Vagina (tissue), 2 donors: ENCODE data around the gene DENND1A. TPM values are rescaled to one million over a fixed set of nuclear protein-coding genes. Genes with fewer than 3 reads are reported as not detected.

Source experiments
- DNase-seq, 2 donors: peaks; one replicate each; pipeline ENCODE4 v3.0.0-alpha.2; 2017; ENCODE audit errors: extremely low spot score in 2 of 2
- H3K27ac ChIP-seq: fragments of 200-600 bp; sonication (generic); one replicate; pipeline ENCODE4 v1.5.1; 2019
- H3K27me3 ChIP-seq: fragments of 200-600 bp; sonication (generic); one replicate; pipeline ENCODE4 v1.5.1; 2019
- H3K36me3 ChIP-seq, 2 donors: fragments of 200-600 bp; sonication (generic); one replicate each; pipeline ENCODE4 v1.5.1; 2017 to 2019
- H3K4me1 ChIP-seq: fragments of 200-600 bp; sonication (generic); one replicate; pipeline ENCODE4 v1.5.1; 2019
- H3K4me3 ChIP-seq, 2 donors: fragments of 200-600 bp; sonication (generic); 1 replicate in 1 of 2; 2 replicates in 1 of 2; pipeline ENCODE4 v1.5.1; 2016 to 2019
- H3K9me3 ChIP-seq: fragments of 200-600 bp; sonication (generic); one replicate; pipeline ENCODE4 v1.5.1; 2019
- POLR2A ChIP-seq, 2 donors: fragments of 450-650 bp; IDR thresholded peaks; one replicate each; pipeline ENCODE4 v1.6.1; 2017; ENCODE audit warnings: antibody characterized with exemption in 2 of 2, mild to moderate bottlenecking in 2 of 2, moderate library complexity in 2 of 2
- POLR2AphosphoS5 ChIP-seq, 2 donors: sonication (generic); formaldehyde crosslinking; IDR thresholded peaks; one replicate each; pipeline ENCODE4 v1.9.0; 2017; ENCODE audit warnings: antibody characterized with exemption in 2 of 2, mild to moderate bottlenecking in 2 of 2, low read depth in 1 of 2; ENCODE audit not compliant: insufficient read depth in 1 of 2
- intact Hi-C: fragments of 100-400 bp; cut with DNase I; formaldehyde crosslinking; loops from one replicate; pipeline ENCODE4 v1.15.1; 2023
- total RNA-seq: library from RNA; depleted of rRNA; stranded (reverse); fragments of >200 nt; gene quantifications from one replicate; pipeline ENCODE4 v1.2.3, GENCODE V29; 2016
- TF ChIP-seq, protein P1 (sequence below), 3 experiments: fragments of 450-650 bp in 2 of 3; fragments of 200-600 bp in 1 of 3; sonication (generic) in 1 of 3; IDR thresholded peaks; one replicate each; pipeline ENCODE4 v1.5.1; 2017 to 2019; ENCODE audit warnings: antibody characterized with exemption in 3 of 3, mild to moderate bottlenecking in 2 of 3, moderate library complexity in 2 of 3

The DENND1A gene
- total RNA-seq, 1 donor from 2014 or later = 20.4 TPM

DNA sequence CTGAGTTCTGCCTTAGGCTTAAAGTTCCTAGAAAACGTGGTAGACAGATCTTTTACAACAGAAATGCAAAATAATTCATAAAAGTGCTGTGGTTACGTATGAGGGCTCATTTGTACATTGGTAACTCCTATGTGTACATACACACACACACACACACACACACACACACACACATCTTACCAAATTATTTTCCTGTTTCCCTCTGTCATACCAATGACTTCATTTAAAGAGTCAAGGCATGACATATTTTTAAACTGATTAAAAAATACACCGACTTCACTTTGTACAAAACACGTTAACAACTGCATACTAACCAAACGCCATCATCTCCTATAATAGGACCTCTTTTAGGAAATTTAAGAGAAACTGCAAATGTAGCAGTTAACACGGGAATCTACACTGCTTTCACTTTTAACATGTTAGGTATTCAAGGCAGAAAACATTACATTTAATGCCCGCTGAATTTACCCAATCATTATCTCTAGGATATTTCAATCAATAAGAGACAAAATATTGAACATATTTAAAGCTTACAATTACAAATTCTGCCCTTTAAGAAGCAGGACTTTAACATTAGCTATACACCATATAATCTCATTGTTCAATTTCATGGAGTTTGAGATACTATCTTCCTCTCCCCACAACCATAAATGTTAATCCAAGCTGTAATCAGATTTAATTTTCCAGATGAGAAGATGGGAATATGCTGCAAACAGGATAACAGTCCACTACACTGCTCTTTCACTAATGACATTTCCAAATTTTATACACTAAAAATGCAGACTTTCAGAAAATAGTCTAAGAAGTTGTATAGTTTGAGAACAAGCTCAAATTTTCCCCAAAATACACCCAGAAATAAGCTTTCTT lies 133.1 kb downstream of the DENND1A start:
- Histone ChIP-seq H3K9me3 (no peaks in the 10 kb centered on the region), H3K4me3 (no peak overlapping the region), H3K36me3 (no peaks in the 10 kb centered on the region), H3K27me3 (no peaks in the 10 kb centered on the region), H3K4me1 (peaks cover 9% of the 10 kb centered on the region), H3K27ac (no peak overlapping the region)
- no peak for TF ChIP-seq POLR2AphosphoS5 (IDR thresholded peaks at IDR 0.05; ENCODE audit: insufficient read depth in 1 of 2, low read depth in 1 of 2)
- TF ChIP-seq POLR2A (IDR thresholded peaks at IDR 0.05) = no peak
- TF ChIP-seq, protein P1, sequence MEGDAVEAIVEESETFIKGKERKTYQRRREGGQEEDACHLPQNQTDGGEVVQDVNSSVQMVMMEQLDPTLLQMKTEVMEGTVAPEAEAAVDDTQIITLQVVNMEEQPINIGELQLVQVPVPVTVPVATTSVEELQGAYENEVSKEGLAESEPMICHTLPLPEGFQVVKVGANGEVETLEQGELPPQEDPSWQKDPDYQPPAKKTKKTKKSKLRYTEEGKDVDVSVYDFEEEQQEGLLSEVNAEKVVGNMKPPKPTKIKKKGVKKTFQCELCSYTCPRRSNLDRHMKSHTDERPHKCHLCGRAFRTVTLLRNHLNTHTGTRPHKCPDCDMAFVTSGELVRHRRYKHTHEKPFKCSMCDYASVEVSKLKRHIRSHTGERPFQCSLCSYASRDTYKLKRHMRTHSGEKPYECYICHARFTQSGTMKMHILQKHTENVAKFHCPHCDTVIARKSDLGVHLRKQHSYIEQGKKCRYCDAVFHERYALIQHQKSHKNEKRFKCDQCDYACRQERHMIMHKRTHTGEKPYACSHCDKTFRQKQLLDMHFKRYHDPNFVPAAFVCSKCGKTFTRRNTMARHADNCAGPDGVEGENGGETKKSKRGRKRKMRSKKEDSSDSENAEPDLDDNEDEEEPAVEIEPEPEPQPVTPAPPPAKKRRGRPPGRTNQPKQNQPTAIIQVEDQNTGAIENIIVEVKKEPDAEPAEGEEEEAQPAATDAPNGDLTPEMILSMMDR (IDR thresholded peaks at IDR 0.05) = no peak
- intact Hi-C loops = no loop called here
- no peak for DNase-seq

DNA sequence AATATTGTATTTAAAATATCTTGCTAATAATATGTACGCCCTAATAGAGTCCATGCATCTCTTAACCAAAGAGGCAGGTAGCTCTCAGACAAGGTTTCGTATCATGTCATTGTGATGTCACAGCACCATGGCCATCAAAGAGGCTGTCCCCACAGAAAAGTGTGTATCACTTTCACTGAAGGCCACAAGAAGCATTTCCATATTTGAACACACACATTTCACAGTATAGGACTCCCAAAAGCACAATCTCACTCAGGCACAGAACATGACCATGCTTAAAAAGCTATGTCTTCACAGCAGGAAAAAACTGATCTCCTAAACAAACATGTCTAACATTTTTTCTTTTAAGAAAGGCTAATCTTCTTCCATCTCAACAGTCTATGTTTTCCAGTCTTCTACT lies 133.8 kb downstream of the DENND1A start:
- Histone ChIP-seq H3K4me3 (no peak overlapping the region), H3K27ac (no peak overlapping the region), H3K27me3 (no peaks in the 10 kb centered on the region), H3K4me1 (peaks cover 9% of the 10 kb centered on the region), H3K9me3 (no peaks in the 10 kb centered on the region), H3K36me3 (no peaks in the 10 kb centered on the region)
- TF ChIP-seq, protein P1 (IDR thresholded peaks at IDR 0.05) = no peak
- TF ChIP-seq POLR2A (IDR thresholded peaks at IDR 0.05) (no peak), POLR2AphosphoS5 (IDR thresholded peaks at IDR 0.05; ENCODE audit: insufficient read depth in 1 of 2, low read depth in 1 of 2) (no peak)
- DNase-seq = no peak
- intact Hi-C loops = no loop called here

DNA sequence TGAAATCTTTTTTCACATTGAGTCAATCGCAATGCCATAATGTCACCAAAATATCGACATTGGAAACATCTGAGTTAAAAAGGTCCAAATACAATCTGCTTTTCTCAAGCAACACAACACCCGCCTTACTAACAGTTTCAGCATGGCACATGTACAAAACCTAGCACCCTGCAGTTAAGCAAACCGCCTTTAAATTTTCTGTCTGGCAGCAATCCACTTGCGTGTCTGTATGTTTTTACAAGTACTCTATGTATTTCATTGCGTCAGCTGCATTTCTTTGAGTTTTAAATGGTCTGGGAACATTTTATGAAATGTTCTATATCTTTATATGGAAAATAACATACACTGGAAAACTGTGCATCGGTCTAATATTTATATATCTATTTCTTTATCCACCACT lies 134.6 kb downstream of the DENND1A start:
- H3K27me3 ChIP-seq = no peaks in the 10 kb centered on the region
- H3K9me3 ChIP-seq = no peaks in the 10 kb centered on the region
- H3K4me1 ChIP-seq = peaks cover 9% of the 10 kb centered on the region
- no peak overlapping the region for H3K4me3 ChIP-seq
- TF ChIP-seq POLR2AphosphoS5 (IDR thresholded peaks at IDR 0.05; ENCODE audit: insufficient read depth in 1 of 2, low read depth in 1 of 2) = no peak
- TF ChIP-seq, protein P1 (IDR thresholded peaks at IDR 0.05) = no peak
- TF ChIP-seq POLR2A (IDR thresholded peaks at IDR 0.05) = no peak
- H3K27ac ChIP-seq = no peak overlapping the region
- intact Hi-C loops = no loop called here
- DNase-seq = no peak
- H3K36me3 ChIP-seq = no peaks in the 10 kb centered on the region

DNA sequence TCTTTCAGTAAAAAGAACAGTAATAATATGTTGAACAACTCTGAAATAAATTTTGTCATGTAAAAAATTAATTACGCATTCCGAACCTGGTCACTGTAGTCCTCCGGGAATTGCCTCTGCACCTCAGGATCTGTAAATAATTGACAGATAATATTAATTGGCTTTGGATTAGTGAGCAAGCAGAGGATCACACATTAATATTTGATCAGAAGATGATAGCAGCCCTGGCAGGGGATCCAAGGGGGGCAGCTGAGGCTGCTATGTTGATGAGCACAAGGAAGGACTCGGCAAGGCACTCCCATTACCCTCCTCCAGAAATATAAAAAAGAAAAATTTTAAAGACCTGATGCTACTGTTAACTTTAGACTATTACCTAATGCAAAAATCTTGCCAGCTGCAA lies 137.4 kb downstream of the DENND1A start:
- intact Hi-C loops = no loop called here

More for the DNA sequence above, 137.4 kb downstream of the DENND1A start:
- H3K27ac ChIP-seq = no peak overlapping the region
- H3K36me3 ChIP-seq = no peaks in the 10 kb centered on the region
- H3K4me1 ChIP-seq = no peaks in the 10 kb centered on the region
- no peak for TF ChIP-seq POLR2AphosphoS5 (IDR thresholded peaks at IDR 0.05; ENCODE audit: insufficient read depth in 1 of 2, low read depth in 1 of 2)
- TF ChIP-seq, protein P1 (IDR thresholded peaks at IDR 0.05) = no peak
- TF ChIP-seq POLR2A (IDR thresholded peaks at IDR 0.05) = no peak
- no peaks in the 10 kb centered on the region for H3K27me3 ChIP-seq
- no peak for DNase-seq
- H3K4me3 ChIP-seq = no peak overlapping the region
- H3K9me3 ChIP-seq = no peaks in the 10 kb centered on the region
